Stimulated activated naive CD8-positive, alpha-beta T cell treated with anti-CD3 and anti-CD28 coated beads, Interleukin-15, amount 100 ng/mL, for 72 hours (primary cell): ENCODE results near the gene TAF12.
"Not testable (repeated sequence)": the region's sequence is repeated elsewhere in the genome, so short reads cannot be mapped to it uniquely, and the experiment has no call there.

Experiments
- ATAC-seq: fragments of 150-1000 bp; cut with Tn5 transposase; 2 replicates; pipeline ENCODE4 v1.10.0; 2021; ENCODE audit warnings: mild to moderate bottlenecking, moderate library complexity
- DNase-seq, 2 donors: peaks; one replicate each; pipeline ENCODE4 v3.0.0; 2021 to 2022
- H3K27ac Mint-ChIP-seq, 2 donors: one replicate each; pipeline ENCODE4 v1.8.0; 2022; ENCODE audit warnings: mild to moderate bottlenecking in 2 of 2, mixed read lengths in 2 of 2, moderate library complexity in 2 of 2
- H3K27me3 Mint-ChIP-seq: one replicate; pipeline ENCODE4 v1.8.0; 2022; ENCODE audit warnings: mixed read lengths
- H3K4me1 Mint-ChIP-seq: one replicate; pipeline ENCODE4 v1.8.0; 2022; ENCODE audit warnings: mild to moderate bottlenecking, mixed read lengths
- H3K4me3 Mint-ChIP-seq, 2 donors: one replicate each; pipeline ENCODE4 v1.8.0; 2022; ENCODE audit warnings: mild to moderate bottlenecking in 2 of 2, mixed read lengths in 2 of 2, moderate library complexity in 1 of 2
- H3K9me3 Mint-ChIP-seq, 2 donors: one replicate each; pipeline ENCODE4 v1.8.0; 2022; ENCODE audit warnings: mixed read lengths in 2 of 2

Gene TAF12

DNA sequence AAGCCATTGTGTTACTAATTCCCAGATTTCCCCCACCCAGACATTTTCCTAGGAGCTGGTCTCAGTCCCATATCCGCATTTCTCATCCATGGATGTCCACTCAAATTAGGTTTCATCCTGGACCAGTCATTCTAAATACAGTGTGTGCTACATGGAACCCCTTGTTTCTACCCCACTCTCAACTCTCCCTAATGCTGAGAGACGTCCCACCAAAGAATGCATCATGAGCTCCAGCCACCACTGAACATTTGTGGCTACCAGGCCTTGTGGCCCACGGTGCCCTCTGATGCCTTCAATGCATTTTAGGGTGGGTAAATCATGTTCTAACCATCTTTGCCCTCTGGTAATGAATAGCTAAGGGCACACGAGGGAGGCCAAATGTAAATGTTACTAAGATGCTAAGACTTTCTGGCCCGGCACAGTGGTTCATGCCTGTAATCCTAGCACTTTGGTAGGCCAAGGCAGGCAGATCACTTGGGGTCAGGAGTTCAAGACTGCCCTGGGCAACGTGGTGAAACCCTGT, 64.1 kb downstream of the TAF12 start:
- peak overlapping the region in 1 of 2 donors; percentile 76 for H3K27ac Mint-ChIP-seq
- H3K27me3 Mint-ChIP-seq: no peaks in the 10 kb centered on the region
- peak overlapping the region; percentile 41 to 86 for H3K4me3 Mint-ChIP-seq
- no peak for DNase-seq
- no peaks in the 10 kb centered on the region for H3K9me3 Mint-ChIP-seq
- ATAC-seq: no peak
- H3K4me1 Mint-ChIP-seq: peaks cover 51% of the 10 kb centered on the region

DNA sequence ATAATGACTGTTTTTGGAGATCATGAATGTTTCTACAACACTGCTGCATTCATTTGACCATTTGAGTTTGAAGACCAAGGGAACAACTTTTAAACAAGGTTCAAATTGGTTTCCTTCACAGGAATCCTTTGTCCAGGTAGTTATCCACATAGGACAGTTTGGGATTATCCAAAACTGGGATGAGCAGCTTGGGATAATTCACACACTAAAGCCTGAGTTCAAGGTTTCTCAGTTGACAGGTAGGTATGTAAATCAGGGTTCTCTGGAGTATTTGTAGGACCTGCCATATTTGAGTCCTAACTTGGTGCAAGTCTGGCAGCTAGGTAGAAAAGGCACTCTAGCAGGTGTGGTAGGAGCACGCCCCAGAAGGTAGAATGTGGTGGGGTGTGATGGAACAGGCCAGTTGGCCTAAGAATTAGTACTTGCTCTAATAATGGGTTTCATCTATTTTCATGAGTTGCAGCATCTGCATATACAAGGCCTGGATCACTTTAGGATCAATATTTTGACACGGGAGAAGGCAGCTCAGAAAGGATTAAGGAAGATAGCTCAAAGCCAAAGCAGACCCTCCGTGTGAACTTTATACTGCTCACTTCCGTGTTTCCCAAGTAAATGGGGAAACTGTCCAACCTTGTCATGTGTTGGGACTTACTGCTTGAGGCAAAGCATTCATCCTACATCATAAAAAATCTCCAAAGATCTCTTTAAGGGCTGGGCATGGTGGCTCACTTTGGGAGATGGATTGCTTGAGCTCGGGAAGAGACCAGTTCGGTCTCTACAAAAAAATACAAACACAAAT, 64.9 kb downstream of the TAF12 start:
- Mint-ChIP-seq H3K9me3 (no peaks in the 10 kb centered on the region), H3K4me3 (peak overlapping the region in 1 of 2 donors; percentile 18), H3K27me3 (no peaks in the 10 kb centered on the region)

DNA sequence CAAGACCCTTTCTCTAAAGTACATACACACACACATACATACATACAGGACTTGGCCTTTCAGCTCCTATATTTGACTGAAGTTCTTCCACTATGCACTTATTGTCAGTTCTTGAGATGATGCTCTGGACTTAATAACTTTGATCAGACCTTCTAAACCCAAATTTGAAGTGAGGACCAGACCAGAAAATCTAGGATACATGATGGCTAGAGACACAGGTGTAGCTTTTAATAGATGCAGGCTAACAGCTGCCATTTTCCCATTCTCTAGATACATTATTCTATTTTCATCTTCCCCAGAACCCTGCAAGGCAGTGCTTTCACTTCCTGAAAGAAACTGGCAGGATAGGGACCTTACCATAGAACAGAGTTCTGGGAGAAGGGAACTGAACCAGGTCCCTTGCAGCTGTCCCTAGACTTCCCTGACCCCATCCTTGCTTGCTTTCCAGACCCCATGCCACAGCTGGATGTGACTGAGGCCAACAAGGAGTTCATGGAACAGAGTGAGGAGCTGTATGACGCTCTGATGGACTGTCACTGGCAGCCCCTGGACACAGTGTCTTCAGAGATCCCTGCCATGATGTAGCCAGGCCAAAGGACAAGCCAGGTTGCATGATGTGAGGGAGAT, 65.7 kb downstream of the TAF12 start:
- Mint-ChIP-seq H3K4me3 (no peak overlapping the region), H3K27me3 (no peaks in the 10 kb centered on the region), H3K27ac (peak overlapping the region; percentile 48 to 57), H3K9me3 (no peaks in the 10 kb centered on the region), H3K4me1 (peaks cover 43% of the 10 kb centered on the region)
- ATAC-seq (no peak), DNase-seq (no peak)

More for the DNA sequence above, 64.9 kb downstream of the TAF12 start:
- no peak for ATAC-seq
- DNase-seq: no peak
- H3K4me1 Mint-ChIP-seq: peaks cover 47% of the 10 kb centered on the region
- peak overlapping the region; percentile 48 to 57 for H3K27ac Mint-ChIP-seq

DNA sequence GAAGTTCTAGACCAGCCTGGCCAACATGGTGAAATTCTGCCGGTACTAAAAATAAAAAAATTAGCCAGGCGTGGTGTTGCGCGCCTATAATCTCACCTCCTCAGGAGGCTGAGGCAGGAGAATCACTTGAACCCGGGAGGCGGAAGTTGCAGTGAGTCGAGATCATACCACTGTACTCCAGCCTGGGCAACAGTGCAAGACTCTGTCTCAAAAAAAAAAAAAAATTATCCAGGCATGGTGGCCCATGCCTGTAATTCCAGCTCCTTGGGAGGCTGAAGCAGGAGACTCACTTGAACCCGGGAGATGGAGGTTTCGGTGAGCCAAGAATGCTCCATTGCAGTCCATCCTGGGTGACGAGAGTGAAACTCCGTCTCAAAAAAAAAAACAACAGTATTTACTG, 69.3 kb downstream of the TAF12 start:
- Mint-ChIP-seq H3K4me1 (peaks cover 18% of the 10 kb centered on the region), H3K27me3 (no peaks in the 10 kb centered on the region), H3K4me3 (no peak overlapping the region), H3K9me3 (no peaks in the 10 kb centered on the region), H3K27ac (no peak overlapping the region)
- DNase-seq (no peak), ATAC-seq (no peak)

DNA sequence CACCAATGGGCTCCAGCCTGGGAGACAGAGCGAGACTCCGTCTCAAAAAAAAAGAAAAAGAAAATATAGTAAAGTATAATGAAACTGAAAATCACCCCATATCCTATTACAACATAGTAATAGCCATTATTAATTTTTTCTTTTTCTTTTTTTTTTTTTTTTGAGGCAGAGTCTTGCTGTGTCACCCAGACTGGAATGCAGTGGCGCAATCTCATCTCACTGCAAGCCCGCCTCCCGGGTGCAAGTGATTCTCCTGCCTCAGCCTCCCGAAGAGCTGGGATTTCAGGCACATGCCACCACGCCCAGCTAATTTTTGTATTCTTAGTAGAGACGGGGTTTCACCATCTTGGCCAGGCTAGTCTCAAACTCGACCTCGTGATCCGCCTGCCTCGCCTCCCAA, 70.0 kb downstream of the TAF12 start:
- H3K4me3 Mint-ChIP-seq, ATAC-seq, H3K27me3 Mint-ChIP-seq, H3K27ac Mint-ChIP-seq, DNase-seq, H3K9me3 Mint-ChIP-seq: not testable (repeated sequence)
- H3K4me1 Mint-ChIP-seq: peaks cover 11% of the 10 kb centered on the region

DNA sequence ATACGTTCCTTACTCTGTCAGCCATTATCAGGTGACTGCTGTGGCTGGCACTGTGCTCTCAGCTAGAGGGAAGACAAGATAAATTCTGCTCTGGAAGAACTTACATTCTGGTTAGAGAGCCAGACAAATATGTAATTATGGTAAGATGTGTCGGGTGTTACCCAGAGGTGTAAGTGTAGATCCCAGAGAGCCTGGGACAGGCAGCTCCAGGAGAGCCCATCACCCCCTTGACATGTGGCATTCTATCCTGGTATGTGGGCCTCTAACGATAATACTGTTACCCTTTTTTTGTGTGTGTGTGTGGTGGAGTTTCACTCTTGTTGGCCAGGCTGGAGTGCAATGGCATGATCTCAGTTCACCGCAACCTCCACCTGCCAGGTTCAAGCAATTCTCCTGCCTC, 71.0 kb downstream of the TAF12 start:
- ATAC-seq: no peak
- DNase-seq: no peak
- Mint-ChIP-seq H3K27me3 (no peaks in the 10 kb centered on the region), H3K4me3 (no peak overlapping the region), H3K9me3 (no peaks in the 10 kb centered on the region), H3K4me1 (peaks cover 2% of the 10 kb centered on the region), H3K27ac (peak overlapping the region in 1 of 2 donors; percentile 72)

DNA sequence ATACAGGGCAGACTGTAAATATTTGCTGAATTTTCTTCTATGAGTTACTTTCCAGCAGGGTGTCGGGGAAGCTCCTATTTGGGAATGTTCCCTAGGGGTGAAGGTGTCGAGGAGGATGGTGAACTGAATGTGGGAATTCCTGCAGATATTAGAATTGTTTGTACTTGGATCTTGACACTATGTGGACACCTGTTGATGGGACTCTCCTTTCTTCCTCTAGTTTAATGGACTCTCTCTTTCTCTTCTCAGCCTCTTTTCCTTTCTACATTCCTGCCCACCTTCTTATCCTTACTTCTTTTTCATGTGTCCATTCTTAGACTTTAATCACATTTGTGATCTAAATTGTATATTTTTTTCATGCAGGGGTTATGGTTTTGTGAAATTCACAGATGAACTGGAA, 75.9 kb downstream of the TAF12 start:
- no peak for ATAC-seq
- Mint-ChIP-seq H3K4me1 (no peaks in the 10 kb centered on the region), H3K27ac (no peak overlapping the region), H3K4me3 (no peak overlapping the region), H3K27me3 (no peaks in the 10 kb centered on the region), H3K9me3 (no peaks in the 10 kb centered on the region)
- DNase-seq: no peak

DNA sequence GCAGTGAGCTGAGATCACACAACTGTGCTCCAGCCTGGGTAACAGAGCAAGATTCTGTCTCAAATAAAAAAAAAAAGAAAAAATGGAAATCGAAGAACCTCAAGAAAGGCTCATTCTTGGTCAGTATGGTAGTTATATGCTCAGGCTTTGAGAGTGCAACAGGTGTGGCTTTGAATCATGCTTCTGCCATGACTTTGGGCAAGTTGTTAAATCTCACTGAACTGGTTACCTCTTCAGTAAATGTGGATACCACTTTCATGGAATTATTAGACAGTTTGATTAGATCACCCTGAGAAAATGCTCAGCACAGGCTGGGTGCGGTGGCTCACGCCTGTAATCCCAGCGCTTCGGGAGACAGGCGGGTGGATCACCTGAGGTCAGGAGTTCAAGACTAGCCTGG, 77.1 kb downstream of the TAF12 start:
- H3K27me3 Mint-ChIP-seq: no peaks in the 10 kb centered on the region
- no peak overlapping the region for H3K4me3 Mint-ChIP-seq
- DNase-seq (no peak), ATAC-seq (no peak)
- H3K9me3 Mint-ChIP-seq: no peaks in the 10 kb centered on the region
- no peaks in the 10 kb centered on the region for H3K4me1 Mint-ChIP-seq
- peak overlapping the region in 1 of 2 donors; percentile 27 for H3K27ac Mint-ChIP-seq

DNA sequence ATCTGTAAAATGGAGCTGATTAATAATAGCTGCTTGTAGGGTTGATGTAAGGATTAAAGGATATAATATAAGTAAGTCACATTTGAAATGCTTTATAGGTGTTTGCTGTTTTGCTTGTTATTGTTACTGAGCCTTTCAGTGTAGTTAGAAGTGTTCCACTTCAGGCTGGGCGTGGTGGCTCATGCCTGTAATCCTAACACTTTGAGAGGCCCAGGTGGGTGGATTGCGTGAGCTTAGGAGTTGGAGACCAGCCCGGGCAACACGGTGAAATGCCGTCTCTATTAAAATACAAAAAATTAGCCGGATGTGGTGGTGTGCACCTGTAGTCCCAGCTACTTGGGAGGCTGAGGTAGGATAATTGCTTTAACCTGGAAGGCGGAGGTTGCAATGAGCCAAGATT, 77.8 kb downstream of the TAF12 start:
- Mint-ChIP-seq H3K27me3 (no peaks in the 10 kb centered on the region), H3K9me3 (no peaks in the 10 kb centered on the region), H3K27ac (peak overlapping the region in 1 of 2 donors; percentile 4), H3K4me3 (no peak overlapping the region), H3K4me1 (no peaks in the 10 kb centered on the region)
- no peak for DNase-seq
- ATAC-seq: no peak

DNA sequence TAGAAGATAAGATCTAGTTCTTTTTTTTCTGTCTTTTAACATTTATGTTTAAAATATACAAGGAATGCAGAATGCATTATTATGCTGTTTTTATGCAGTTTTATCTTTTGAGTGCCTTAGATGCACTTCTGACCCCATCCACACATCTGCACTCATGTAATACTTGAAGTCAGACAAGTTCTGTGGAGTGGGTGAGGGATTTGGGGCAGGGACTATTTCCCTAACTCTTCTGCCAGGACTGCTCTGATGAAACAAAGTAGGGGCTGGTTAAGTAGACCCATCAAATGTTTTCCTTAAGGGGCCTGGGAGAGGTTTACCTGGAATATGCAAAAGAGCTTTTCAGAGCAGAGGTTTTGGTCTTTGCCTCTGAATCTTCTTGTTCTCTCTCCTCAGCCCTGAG, 78.6 kb downstream of the TAF12 start:
- no peak for DNase-seq
- Mint-ChIP-seq H3K4me3 (no peak overlapping the region), H3K27me3 (no peaks in the 10 kb centered on the region), H3K27ac (no peak overlapping the region), H3K9me3 (no peaks in the 10 kb centered on the region), H3K4me1 (no peaks in the 10 kb centered on the region)
- no peak for ATAC-seq

DNA sequence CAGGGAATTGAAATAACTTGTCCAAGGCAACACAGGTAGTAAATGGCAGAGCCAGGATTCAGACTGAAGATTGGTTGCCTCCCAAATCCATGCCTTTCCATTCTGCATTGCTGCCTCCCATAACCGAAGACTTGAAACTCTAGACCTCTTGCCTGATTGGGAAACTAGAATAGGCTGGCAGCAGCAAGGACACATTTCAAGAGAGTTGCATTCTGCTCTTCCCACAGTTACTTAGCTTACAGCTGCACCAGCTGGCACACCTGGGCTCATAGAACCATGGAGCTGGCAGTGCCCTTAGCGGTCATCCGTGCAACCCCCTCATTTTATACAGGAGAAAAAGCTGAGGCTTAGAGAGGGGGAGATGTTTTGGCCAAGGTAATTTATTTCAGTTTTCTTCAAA, 82.0 kb downstream of the TAF12 start:
- H3K4me3 Mint-ChIP-seq: no peak overlapping the region
- H3K9me3 Mint-ChIP-seq: no peaks in the 10 kb centered on the region
- no peaks in the 10 kb centered on the region for H3K4me1 Mint-ChIP-seq
- no peak for DNase-seq
- no peaks in the 10 kb centered on the region for H3K27me3 Mint-ChIP-seq
- ATAC-seq: no peak
- no peak overlapping the region for H3K27ac Mint-ChIP-seq
